ENCODE data around the gene ZNF668. TPM values are rescaled to one million over a fixed set of nuclear protein-coding genes. Genes with fewer than 3 reads are reported as not detected.
"Not testable (repeated sequence)": the region's sequence is repeated elsewhere in the genome, so short reads cannot be mapped to it uniquely, and the experiment has no call there.

Gene ZNF668
- total RNA-seq, 1 donor from 2014 or later: 45.4 TPM

DNA sequence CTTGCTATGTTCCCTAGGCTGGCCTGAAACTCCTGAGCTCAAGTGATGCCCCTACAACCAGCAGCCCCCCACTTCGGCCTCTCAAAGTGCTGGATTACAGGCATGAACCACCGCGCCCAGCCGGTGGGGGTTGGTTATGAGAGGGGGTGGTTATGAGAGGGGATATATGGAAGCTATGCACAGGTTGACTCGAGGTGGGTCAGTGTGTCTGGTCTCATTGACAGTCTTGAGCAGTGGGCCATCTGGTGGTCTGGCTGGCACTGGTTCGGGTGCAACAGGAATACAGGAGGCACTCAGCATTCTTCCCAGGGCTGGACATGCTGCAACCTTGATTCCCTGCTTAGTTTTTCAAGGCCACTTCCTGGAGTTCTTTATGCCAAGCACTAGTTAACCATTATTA, 58.0 kb downstream of the ZNF668 start:
- DNase-seq (ENCODE audit: low read depth): no peak

DNA sequence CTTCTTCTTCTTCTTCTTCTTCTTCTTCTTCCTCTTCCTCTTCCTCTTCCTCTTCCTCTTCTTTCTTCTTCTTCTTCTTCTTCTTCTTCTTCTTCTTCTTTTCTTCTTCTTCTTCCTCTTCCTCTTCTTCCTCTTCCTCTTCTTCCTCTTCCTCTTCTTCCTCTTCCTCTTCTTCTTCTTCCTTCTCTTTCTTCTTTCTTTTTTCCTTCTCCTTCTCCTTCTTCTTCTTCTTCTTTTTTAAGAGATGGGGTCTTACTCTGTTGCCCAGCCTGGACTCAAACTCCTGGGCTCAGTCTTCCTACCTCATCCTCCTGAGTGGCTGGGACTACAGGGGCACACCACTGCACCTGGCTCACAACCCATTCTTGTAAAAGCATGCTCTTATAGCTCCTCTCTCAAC, 60.7 kb downstream of the ZNF668 start:
- not testable (repeated sequence) for DNase-seq (ENCODE audit: low read depth)

- not testable (repeated sequence) for DNase-seq (ENCODE audit: low read depth)
Measured at GRCh38 chr16:31011815-31012214, 62.2 kb downstream of the ZNF668 start.

Other genes starting within 250 kb of the ZNF668 start
- gene BCL7C, start 180.2 kb downstream of the ZNF668 start, total RNA-seq: 25.4 and 35.4 TPM in 2 replicates
- gene CTF1, start 177.6 kb downstream of the ZNF668 start, total RNA-seq: 4.2 and 5.6 TPM in 2 replicates
- 11.6 and 14.9 TPM in 2 replicates for gene FBXL19, start 150.7 kb downstream of the ZNF668 start, total RNA-seq
- 53.9 and 60.0 TPM in 2 replicates for gene ORAI3, start 125.2 kb downstream of the ZNF668 start, total RNA-seq
- gene SETD1A, start 116.5 kb downstream of the ZNF668 start, total RNA-seq: 3.3 and 5.8 TPM in 2 replicates
- 98.3 and 128 TPM in 2 replicates for gene HSD3B7, start 89.0 kb downstream of the ZNF668 start, total RNA-seq
- 0.86 and 1.3 TPM in 2 replicates for gene STX1B, start 63.6 kb downstream of the ZNF668 start, total RNA-seq
- 47.3 and 51.0 TPM in 2 replicates for gene STX4, start 40.7 kb downstream of the ZNF668 start, total RNA-seq
- 17.6 and 29.6 TPM in 2 replicates for gene ZNF646, start 182 bp upstream of the ZNF668 start, total RNA-seq
- gene PRSS53, start 14.7 kb upstream of the ZNF668 start, total RNA-seq: 3.9 and 4.1 TPM in 2 replicates
- 143 and 171 TPM in 2 replicates for gene VKORC1, start 20.6 kb upstream of the ZNF668 start, total RNA-seq
- 158 and 239 TPM in 2 replicates for gene BCKDK, start 34.1 kb upstream of the ZNF668 start, total RNA-seq
- 46.7 and 53.5 TPM in 2 replicates for gene KAT8, start 43.4 kb upstream of the ZNF668 start, total RNA-seq
- 0.08 TPM in 1 of 2 replicates, not detected in the other for gene PRSS8, start 61.5 kb upstream of the ZNF668 start, total RNA-seq
- gene PRSS36, start 75.8 kb upstream of the ZNF668 start, total RNA-seq: 0.51 and 1.6 TPM in 2 replicates
- 14.6 and 18.3 TPM in 2 replicates for gene FUS, start 105.9 kb upstream of the ZNF668 start, total RNA-seq
- 2.3 and 3.0 TPM in 2 replicates for gene PYCARD, start 128.5 kb upstream of the ZNF668 start, total RNA-seq
- gene TRIM72, start 139.9 kb upstream of the ZNF668 start, total RNA-seq: 331 and 408 TPM in 2 replicates
- gene PYDC1, start 142.9 kb upstream of the ZNF668 start, total RNA-seq: not detected in 2 replicates
- gene ITGAM, start 185.7 kb upstream of the ZNF668 start, total RNA-seq: 0.13 and 0.62 TPM in 2 replicates

All from myocyte (in vitro differentiated cells).